Neural cell (in vitro differentiated cells): Measurements from ENCODE around the gene HIP1R.

ENCODE experiments used
- CTCF ChIP-seq: fragments of 450-650 bp; IDR thresholded peaks from 2 replicates; pipeline ENCODE4 v1.5.1; 2014; ENCODE audit warnings: antibody characterized with exemption, mild to moderate bottlenecking, moderate library complexity; ENCODE audit not compliant: poor library complexity, severe bottlenecking
- EP300 ChIP-seq: fragments of 450-650 bp; conservative IDR thresholded peaks from 2 replicates; pipeline ENCODE4 v1.6.1; 2014; ENCODE audit warnings: antibody characterized with exemption, mild to moderate bottlenecking, moderate library complexity; ENCODE audit not compliant: poor library complexity, severe bottlenecking
- EZH2 ChIP-seq: fragments of 200-600, 300-800 bp; shearing (Covaris generic), sonication (generic); IDR thresholded peaks from 2 replicates; pipeline ENCODE4 v1.6.1; 2014; ENCODE audit warnings: antibody characterized with exemption, low read length, borderline replicate concordance, mild to moderate bottlenecking; ENCODE audit not compliant: insufficient read depth, poor library complexity, severe bottlenecking
- POLR2AphosphoS5 ChIP-seq: IDR thresholded peaks from 2 replicates; pipeline ENCODE4 v1.6.1; 2012
- RAD21 ChIP-seq: fragments of 450-650 bp; conservative IDR thresholded peaks from 2 replicates; pipeline ENCODE4 v1.6.1; 2014; ENCODE audit warnings: antibody characterized with exemption, mild to moderate bottlenecking, moderate library complexity
- SMC3 ChIP-seq: fragments of 450-650 bp; conservative IDR thresholded peaks from 2 replicates; pipeline ENCODE4 v1.6.1; 2014; ENCODE audit warnings: antibody characterized with exemption, mild to moderate bottlenecking, moderate library complexity; ENCODE audit not compliant: poor library complexity

- TF ChIP-seq SMC3 (no peak), CTCF (no peak), POLR2AphosphoS5 (no peak), EP300 (no peak), RAD21 (no peak), EZH2 (no peak)
Measured at GRCh38 chr12:122841544-122842321, 6.5 kb downstream of the HIP1R start.
